K562 (cell line): Measurements from ENCODE around the gene KLHDC10. TPM values are rescaled to one million over a fixed set of nuclear protein-coding genes. Genes with fewer than 3 reads are reported as not detected.
"Not testable (repeated sequence)": the region's sequence is repeated elsewhere in the genome, so short reads cannot be mapped to it uniquely, and the experiment has no call there.

ENCODE experiments used
- ATAC-seq: fragments of 200-7000 bp; cut with Tn5 transposase; 3 replicates; pipeline ENCODE4 v1.9.1; 2020; ENCODE audit warnings: moderate library complexity
- BruUV-seq: library from RNA; stranded (reverse); fragments of 400-500 nt; replicated peaks from 2 replicates; lab custom pipeline; 2021; lab: Mats Ljungman, UMichigan
- CTCF ChIA-PET: fragments of 300-600 bp; formaldehyde crosslinking; extraction: SDS; loops from one replicate; lab custom pipeline; 2021; ENCODE audit warnings: low intra/inter-chr PET ratio; lab: Yijun Ruan, JAX
- POLR2A ChIA-PET: fragments of 300-600, 350-650 bp; sonication (Branson Sonifier 250); formaldehyde crosslinking; extraction: SDS; loops from one replicate; lab custom pipeline; 2021; ENCODE audit warnings: antibody characterized with exemption, inconsistent platforms; lab: Yijun Ruan, JAX
- DNase-seq, 4 experiments: peaks; one replicate each; pipeline versions ENCODE4 v3.0.0 to v3.0.0-alpha.2; 2011 to 2018; ENCODE audit warnings: low spot score in 3 of 4, mixed read lengths in 3 of 4; ENCODE audit errors: extremely low read depth in 1 of 4
- FAIRE-seq: peaks from 2 replicates; lab custom pipeline; 2011; peaks lifted over from hg19 to GRCh38; lab: Jason Lieb, UNC
- H2AFZ ChIP-seq: 2 replicates; pipeline ENCODE4 v1.6.0; 2011; ENCODE audit warnings: low read depth, low read length, control low read depth, inconsistent platforms
- H3K27ac ChIP-seq: fragments of 200-600 bp; 3 replicates; pipeline ENCODE4 v1.8.0; 2011; ENCODE audit warnings: low read depth, mild to moderate bottlenecking, control low read depth, inconsistent platforms, low read length, moderate library complexity, mixed read lengths; ENCODE audit errors: extremely low read depth
- H3K27me3 ChIP-seq, 2 experiments: fragments of 300-600 bp in 1 of 2; 2 replicates in 1 of 2; 3 replicates in 1 of 2; pipeline versions ENCODE4 v1.6.0 to v1.8.0; 2011; ENCODE audit warnings: inconsistent platforms in 2 of 2, low read length in 2 of 2, mild to moderate bottlenecking in 1 of 2, mixed read lengths in 1 of 2, moderate library complexity in 1 of 2; ENCODE audit not compliant: control insufficient read depth in 2 of 2, insufficient read depth in 2 of 2
- H3K36me3 ChIP-seq: fragments of 300-600 bp; 3 replicates; pipeline ENCODE4 v1.8.0; 2011; ENCODE audit warnings: mild to moderate bottlenecking, low read length, inconsistent platforms; ENCODE audit not compliant: control insufficient read depth, insufficient read depth
- H3K4me1 ChIP-seq, 2 experiments: fragments of 200-600 bp in 1 of 2; replicated peaks in 1 of 2; 2 replicates in 1 of 2; 3 replicates in 1 of 2; pipeline versions ENCODE4 v1.5.1 to v1.8.0; 2011; ENCODE audit warnings: inconsistent platforms in 2 of 2, low read length in 2 of 2, mild to moderate bottlenecking in 1 of 2, mixed read lengths in 1 of 2, moderate library complexity in 1 of 2; ENCODE audit not compliant: control insufficient read depth in 2 of 2, insufficient read depth in 2 of 2
- H3K4me2 ChIP-seq: 2 replicates; pipeline ENCODE4 v1.6.1; 2011; ENCODE audit warnings: low read length, control low read depth, inconsistent platforms, mixed read lengths; ENCODE audit not compliant: insufficient read depth
- H3K4me3 ChIP-seq: fragments of 200-600 bp; sonication (generic), shearing (Covaris generic); 2 replicates; pipeline ENCODE4 v1.5.1; 2016; ENCODE audit warnings: control low read depth, inconsistent platforms
- H3K79me2 ChIP-seq: fragments of 200-600 bp; 3 replicates; pipeline ENCODE4 v1.8.0; 2011; ENCODE audit warnings: low read length, inconsistent platforms; ENCODE audit not compliant: control insufficient read depth, insufficient read depth
- H3K9ac ChIP-seq, 2 experiments: 2 replicates each; pipeline versions ENCODE4 v1.6.0 to v1.6.1; 2011; ENCODE audit warnings: low read depth in 2 of 2, low read length in 2 of 2, control low read depth in 1 of 2, inconsistent platforms in 1 of 2, mild to moderate bottlenecking in 1 of 2, mixed read lengths in 1 of 2; ENCODE audit not compliant: insufficient read depth in 1 of 2
- H3K9me1 ChIP-seq: one replicate; pipeline ENCODE4 v1.6.0; 2011; ENCODE audit warnings: inconsistent platforms, mild to moderate bottlenecking, low read length, moderate library complexity; ENCODE audit not compliant: control insufficient read depth, insufficient read depth
- H3K9me3 ChIP-seq: replicated peaks from 2 replicates; pipeline ENCODE4 v1.5.1; 2011; ENCODE audit warnings: low read depth, low read length, inconsistent platforms; ENCODE audit not compliant: control insufficient read depth, insufficient read depth
- H4K20me1 ChIP-seq: replicated peaks from 2 replicates; pipeline ENCODE4 v1.6.1; 2011; ENCODE audit warnings: low read length, inconsistent platforms, mixed read lengths; ENCODE audit not compliant: control insufficient read depth, insufficient read depth
- EHMT2 ChIP-seq: fragments of 450-650 bp; IDR thresholded peaks from 2 replicates; pipeline ENCODE4 v1.6.1; 2018; ENCODE audit warnings: antibody characterized with exemption
- RNF2 ChIP-seq: sonication (generic); IDR thresholded peaks from 2 replicates; pipeline ENCODE4 v1.6.1; 2016
- TCF3 ChIP-seq: sonication (generic); formaldehyde crosslinking; IDR thresholded peaks from 2 replicates; pipeline ENCODE4 v1.4.0; 2020; ENCODE audit warnings: mild to moderate bottlenecking, missing genetic modification reagents
- WGBS: fragments of 100-300 bp; shearing (Covaris generic); methylation state at CpG from one replicate; pipeline ENCODE4 v1.1.6; 2016; ENCODE audit warnings: low coverage, mixed read lengths; ENCODE audit not compliant: insufficient coverage; ENCODE audit errors: missing lambda C conversion rate; 5-methylcytosine and 5-hydroxymethylcytosine counted together
- in situ Hi-C: fragments of 300-500 bp; cut with MboI; formaldehyde crosslinking; loops from 4 replicates; pipeline ENCODE4 v1.15.0; 2018; ENCODE audit warnings: inconsistent platforms, mixed read lengths
- intact Hi-C: fragments of 100-400 bp; cut with micrococcal nuclease; formaldehyde crosslinking; loops from 2 replicates; pipeline ENCODE4 v1.14.2; 2022
- polyA plus RNA-seq, 8 experiments: library from polyadenylated mRNA; depleted of rRNA in 4 of 8; stranded (reverse) in 5 of 8; unstranded in 3 of 8; fragments of >200 nt; fragmentation: Nextera tagmentation in 2 of 8; fragmentation: Illumina TruSeq in 1 of 8; extraction: Ambion mirVana in 2 of 8; extraction: Trizol in 1 of 8; gene quantifications; 2 replicates each; pipeline versions ENCODE4 v1.2.1 to v1.2.3, GENCODE V29; 2011 to 2014; ENCODE audit warnings: inconsistent platforms in 1 of 8, missing spikeins in 1 of 8
- total RNA-seq, 7 experiments: library from RNA; depleted of rRNA in 6 of 7; stranded (reverse); fragments of >200 nt in 6 of 7; fragmentation: Illumina TruSeq in 2 of 7; extraction: Trizol in 2 of 7; gene quantifications; 2 replicates each; pipeline versions ENCODE4 v1.2.1 to v1.2.3, GENCODE V29; 2011 to 2021; ENCODE audit warnings: low replicate concordance in 1 of 7

KLHDC10 gene
- total and polyA plus RNA-seq, 9 of the 15 experiments (the other 6 are each of a cell fraction or from before 2014, with no cell fraction given) = 9.8 to 80.5 (median 31.4) TPM

- not testable (repeated sequence) for H3K4me3 ChIP-seq, FAIRE-seq
These were observed 14.9 kb downstream of the KLHDC10 start for GRCh38 chr7:130085235-130085634.

GRCh38 chr7:130086938-130087337, 16.6 kb downstream of the KLHDC10 start:
- H3K9me1 ChIP-seq = no peaks in the 10 kb centered on the region
- peak overlapping the region; percentile 6; the same call in 1 of the 3 replicates for H3K27ac ChIP-seq
- no peaks in the 10 kb centered on the region for H3K9me3 ChIP-seq
- intact Hi-C loops = loop anchor here (5.0 kb wide), 1 partner anchor 120 kb away; the partner anchor contains the start of genes SSMEM1 and TMEM209
- H3K4me3 ChIP-seq = no peak overlapping the region
- POLR2A ChIA-PET = interaction anchor here (0.6 to 2.3 kb wide), 10 partner anchors 9 to 135 kb away, joined by 3 to 9 read pairs (median 3); no protein-coding TSS in a partner anchor
- peaks cover 0 to 6% of the 10 kb centered on the region in 2 experiments; a peak in 4 of 5 replicates for H3K4me1 ChIP-seq
- TF ChIP-seq TCF3 (0 out of 2 replicates have a peak, but pooled peaks have one; percentile 7), RNF2 (no peak)
- 0 out of 4 replicates have a peak overlapping the region, but pooled peaks of 1 of the 2 experiments have one; percentile 1 for H3K9ac ChIP-seq
- 0 out of 2 replicates have a peak, but pooled peaks cover 4% of the 10 kb centered on the region for H4K20me1 ChIP-seq
- peaks cover 92% of the 10 kb centered on the region for H3K79me2 ChIP-seq
- no peaks in the 10 kb centered on the region for H3K27me3 ChIP-seq
- in situ Hi-C loops = no loop called here
- FAIRE-seq = no peak
- peaks cover 40% of the 10 kb centered on the region for H3K36me3 ChIP-seq
- ATAC-seq = peak; percentile 52
- H3K4me2 ChIP-seq = no peak overlapping the region
- BruUV-seq = no TSS peak
- H2AFZ ChIP-seq = no peak overlapping the region
- CTCF ChIA-PET = no interaction called here
- DNase-seq = no peak

More at GRCh38 chr7:130085235-130085634, 14.9 kb downstream of the KLHDC10 start:
- not testable (repeated sequence) for H3K9ac ChIP-seq
- TF ChIP-seq EHMT2 = 0 out of 2 replicates have a peak, but pooled peaks have one; percentile 36
- TF ChIP-seq, all 486 proteins: peak for 1; not testable (repeated sequence) for 485
- DNase-seq, POLR2A ChIA-PET, BruUV-seq, H3K27ac ChIP-seq, H3K4me2 ChIP-seq, H3K4me1 ChIP-seq, H3K27me3 ChIP-seq, H2AFZ ChIP-seq, ATAC-seq, in situ Hi-C loops, H3K9me1 ChIP-seq, H4K20me1 ChIP-seq, H3K9me3 ChIP-seq: not testable (repeated sequence)
- CTCF ChIA-PET = interaction anchor here (0.6 kb wide), 1 partner anchor 614 kb away, joined by 5 read pairs; no protein-coding TSS in a partner anchor
- WGBS = 82% methylated on average over 5 of the region's 5 CpGs
- H3K79me2 ChIP-seq = peaks cover 90% of the 10 kb centered on the region
- peaks cover 34% of the 10 kb centered on the region for H3K36me3 ChIP-seq
- intact Hi-C loops = loop anchor here (5.0 kb wide), 1 partner anchor 122 kb away; the partner anchor contains the start of genes SSMEM1 and TMEM209
